GM19467 (cell line): ENCODE data around the gene RRBP1.
"Not testable (repeated sequence)": the region's sequence is repeated elsewhere in the genome, so short reads cannot be mapped to it uniquely, and the experiment has no call there.

Experiments
- ATAC-seq: cut with Tn5 transposase; IDR thresholded peaks from one replicate; pipeline ENCODE4 v1.9.1; 2021; ENCODE audit warnings: mild to moderate bottlenecking, moderate library complexity; ENCODE audit not compliant: unreplicated experiment

RRBP1 gene

GRCh38 chr20:17709361-17710293 lies 27.6 kb upstream of the RRBP1 start:
- no peak for ATAC-seq

- no peak for ATAC-seq
Observed at GRCh38 chr20:17708675-17709360, 26.8 kb upstream of the RRBP1 start.

DNA sequence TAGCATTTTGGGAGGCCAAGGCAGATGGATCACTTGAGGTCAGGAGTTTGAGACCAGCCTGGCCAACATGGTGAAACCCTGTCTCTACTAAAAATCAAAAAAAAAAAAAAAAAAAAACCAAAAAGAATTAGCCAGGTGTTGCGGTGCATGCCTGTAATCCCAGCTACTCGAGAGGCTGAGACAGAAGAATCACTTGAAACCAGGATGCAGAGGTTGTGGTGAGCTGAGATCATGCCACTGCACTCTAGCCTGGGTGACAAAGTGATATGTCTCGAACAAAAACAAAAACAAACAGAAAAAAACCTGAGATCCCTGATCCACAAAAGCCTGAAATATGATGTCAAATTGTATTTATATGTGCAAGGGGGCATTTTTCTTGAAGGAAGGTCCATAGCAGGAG lies 25.9 kb upstream of the RRBP1 start:
- not testable (repeated sequence) for ATAC-seq

GRCh38 chr20:17706632-17707031 lies 24.6 kb upstream of the RRBP1 start:
- ATAC-seq, result no peak

GRCh38 chr20:17705916-17706315 lies 23.9 kb upstream of the RRBP1 start:
- ATAC-seq, result no peak

- ATAC-seq, result no peak
Observed at GRCh38 chr20:17704589-17705317, 22.7 kb upstream of the RRBP1 start.

DNA sequence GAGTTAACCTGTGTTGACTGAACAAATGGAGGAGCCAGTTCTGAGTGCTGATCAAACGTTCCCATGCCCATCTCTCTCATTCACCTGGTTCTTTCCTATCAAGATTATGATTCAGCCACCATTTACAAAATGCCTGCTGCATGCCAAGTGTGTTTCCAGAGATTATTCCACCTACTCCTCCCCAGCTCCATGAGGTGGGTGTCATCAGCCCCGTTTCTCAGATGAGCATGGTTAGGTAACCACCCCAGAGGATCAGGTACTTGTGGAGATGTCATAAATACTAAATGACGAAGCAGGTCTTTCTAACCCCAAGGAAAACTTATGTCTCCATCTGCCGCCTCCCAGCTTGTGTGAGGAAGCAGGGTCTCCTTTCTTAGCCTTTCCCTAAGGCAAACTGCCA lies 19.8 kb upstream of the RRBP1 start:
- ATAC-seq, result no peak

DNA sequence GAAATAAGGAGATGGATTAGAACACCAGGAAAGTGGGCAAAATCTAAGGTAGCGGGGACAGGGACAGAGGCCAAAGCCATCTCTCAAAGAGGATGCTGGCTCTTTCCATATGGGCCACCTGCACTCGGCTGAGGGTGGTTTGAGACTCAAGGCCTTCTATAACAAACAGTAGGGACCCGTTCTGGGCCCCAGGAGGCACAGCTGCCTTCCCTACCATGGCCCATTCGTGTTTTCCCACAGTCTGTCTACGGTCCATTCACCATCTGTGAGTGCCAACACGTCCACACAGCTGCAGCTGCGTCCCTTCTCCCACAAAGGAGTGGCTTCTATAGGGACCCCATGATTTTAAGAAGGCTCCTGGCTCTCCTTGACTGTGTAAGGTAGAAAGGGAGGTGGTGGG lies 18.6 kb upstream of the RRBP1 start:
- no peak for ATAC-seq

DNA sequence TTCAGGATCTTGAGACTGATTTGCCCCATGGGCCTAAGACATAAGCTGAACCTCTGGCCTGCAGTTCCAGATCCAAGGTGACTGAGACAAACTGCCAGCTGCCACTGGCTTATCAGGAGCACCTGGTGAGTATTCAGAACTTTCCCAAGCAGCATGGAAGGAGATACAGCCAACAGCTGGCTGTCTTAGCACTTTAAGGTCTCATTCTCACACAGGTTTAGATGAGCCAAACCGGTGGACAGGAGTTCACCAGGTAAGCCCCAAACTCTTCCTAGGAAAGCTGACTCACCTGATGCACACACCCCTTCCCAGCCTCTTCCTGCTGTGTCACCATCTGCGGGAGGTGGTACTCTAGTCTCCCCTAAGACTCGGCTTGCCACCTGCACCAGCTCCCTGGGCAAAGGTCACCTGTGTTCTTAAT lies 17.9 kb upstream of the RRBP1 start, which contains the start of gene BANF2:
Gene BANF2, plus strand, starts transcription at position 36 of the 421 bp plus-strand sequence. CDS start 25,060 bp downstream, outside the sequence.
- ATAC-seq, result no peak

DNA sequence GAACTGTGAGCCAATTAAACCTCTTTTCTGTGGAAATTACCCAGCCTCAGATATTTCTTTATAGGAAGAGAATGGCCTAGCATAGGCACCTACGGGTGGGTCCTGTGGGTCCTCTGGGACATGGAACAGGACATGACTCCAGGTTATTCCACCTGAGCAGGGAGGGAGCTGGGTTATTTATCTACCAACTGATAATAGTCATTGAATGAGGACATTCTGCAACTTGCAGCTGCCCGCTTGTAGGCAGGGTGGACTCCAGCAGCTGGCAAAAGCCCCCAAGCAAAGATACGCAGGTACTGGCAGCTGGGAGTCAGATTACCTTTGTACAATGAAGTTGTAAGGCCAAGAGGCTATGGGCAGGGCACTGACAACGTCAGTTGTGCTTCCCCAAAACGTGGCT lies 16.3 kb upstream of the RRBP1 start:
- no peak for ATAC-seq

DNA sequence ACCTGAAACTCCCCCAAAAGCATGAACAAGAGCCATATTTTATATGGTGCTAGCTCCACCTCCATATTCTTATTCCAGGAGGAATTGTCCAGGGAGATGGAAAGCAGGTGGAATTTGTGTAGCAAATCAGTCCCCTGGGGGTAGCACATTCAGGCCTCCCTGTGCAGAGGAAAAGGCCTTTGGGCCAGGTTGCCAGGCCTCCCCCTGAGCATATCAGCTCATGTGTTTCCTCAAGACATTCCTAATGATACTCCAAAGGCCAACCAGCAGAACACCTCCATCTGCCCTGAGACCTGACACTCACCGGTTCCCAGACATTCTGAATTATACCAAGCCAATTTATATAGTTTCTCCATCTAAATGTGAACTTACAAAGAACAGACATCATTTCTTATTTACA lies 15.1 kb upstream of the RRBP1 start:
- no peak for ATAC-seq

- no peak for ATAC-seq
Observed at GRCh38 chr20:17696287-17696686, 14.2 kb upstream of the RRBP1 start.

GRCh38 chr20:17694767-17695166 lies 12.7 kb upstream of the RRBP1 start:
- ATAC-seq, result no peak

- no peak for ATAC-seq
Observed at GRCh38 chr20:17693444-17694001, 11.5 kb upstream of the RRBP1 start.

DNA sequence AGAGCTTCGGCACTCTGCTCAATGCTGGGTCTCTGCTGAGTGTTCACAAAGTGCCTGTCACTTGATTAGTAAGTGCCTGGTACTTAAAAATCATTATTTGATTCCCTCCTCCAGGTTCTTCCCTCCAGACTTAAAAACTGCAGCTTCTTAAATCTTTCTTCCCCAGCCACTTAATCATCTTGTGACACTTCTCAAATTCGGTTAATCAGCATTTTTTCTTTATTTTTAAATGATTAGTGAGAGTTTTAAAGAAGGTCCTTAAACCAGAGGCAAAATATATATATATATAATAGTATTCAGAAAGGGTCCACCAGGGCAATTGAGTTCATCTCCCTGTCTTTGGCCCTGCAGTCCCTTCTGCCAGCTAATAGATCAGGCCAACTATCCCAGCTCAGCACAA lies 9.7 kb upstream of the RRBP1 start:
- no peak for ATAC-seq

DNA sequence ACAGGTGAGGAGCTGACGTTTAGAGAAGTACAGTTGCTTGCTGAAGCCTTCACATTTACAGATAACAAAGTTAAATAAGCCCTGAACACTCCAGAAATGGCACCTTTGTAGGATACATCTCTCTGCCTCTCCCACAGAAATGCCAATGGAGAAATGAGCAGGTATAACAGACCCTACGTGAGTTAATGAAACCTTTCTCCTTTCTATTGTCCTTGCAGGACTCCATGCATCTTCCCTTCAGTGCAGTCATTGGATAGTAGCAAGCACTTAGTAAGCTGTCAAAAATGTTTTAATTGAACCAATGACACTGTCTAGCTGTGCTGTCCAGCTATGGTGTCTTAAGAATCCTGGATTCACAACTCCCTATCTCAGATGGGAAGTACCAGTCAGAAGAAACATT lies 8.1 kb upstream of the RRBP1 start:
- ATAC-seq, result no peak

DNA sequence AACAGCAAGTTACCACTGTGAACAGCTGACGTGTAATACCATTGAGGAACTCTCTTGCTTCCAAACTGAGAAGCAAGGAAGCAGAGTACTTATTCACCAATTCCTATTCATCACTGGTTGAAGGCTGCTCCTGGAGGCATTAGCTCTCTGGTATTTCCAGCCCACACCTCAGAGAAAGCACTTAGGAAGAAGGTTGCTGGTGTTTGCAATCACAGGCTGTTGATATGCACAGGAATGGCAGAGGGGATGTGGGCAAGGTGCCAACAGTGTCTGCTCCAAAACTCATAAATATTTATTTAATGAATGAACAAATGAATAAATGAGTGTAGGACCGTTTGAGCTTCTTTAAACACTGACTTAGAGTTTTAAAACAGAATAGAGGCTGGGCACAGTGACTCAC lies 6.9 kb upstream of the RRBP1 start:
- no peak for ATAC-seq

- ATAC-seq, result no peak
Observed at GRCh38 chr20:17687800-17688199, 5.8 kb upstream of the RRBP1 start.

DNA sequence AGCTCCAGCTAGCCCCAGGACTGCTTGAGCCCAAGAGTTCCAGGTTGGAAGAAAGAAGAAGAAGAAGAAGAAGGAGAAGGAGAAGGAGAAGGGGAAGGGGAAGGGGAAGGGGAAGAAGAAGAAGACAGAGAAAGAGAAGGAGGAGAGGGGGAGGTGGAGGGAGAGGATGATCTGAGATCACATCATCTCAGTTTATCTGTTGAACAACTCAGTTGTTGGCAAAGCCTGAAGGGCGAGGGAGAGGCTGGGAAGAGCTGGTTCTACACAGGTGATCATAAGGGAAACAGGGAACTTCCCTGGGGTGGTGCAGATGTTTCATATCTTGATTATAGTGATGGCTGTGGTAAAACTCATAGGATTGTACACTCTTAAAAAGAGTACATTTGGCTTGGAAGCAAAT lies 3.1 kb upstream of the RRBP1 start:
- no peak for ATAC-seq

DNA sequence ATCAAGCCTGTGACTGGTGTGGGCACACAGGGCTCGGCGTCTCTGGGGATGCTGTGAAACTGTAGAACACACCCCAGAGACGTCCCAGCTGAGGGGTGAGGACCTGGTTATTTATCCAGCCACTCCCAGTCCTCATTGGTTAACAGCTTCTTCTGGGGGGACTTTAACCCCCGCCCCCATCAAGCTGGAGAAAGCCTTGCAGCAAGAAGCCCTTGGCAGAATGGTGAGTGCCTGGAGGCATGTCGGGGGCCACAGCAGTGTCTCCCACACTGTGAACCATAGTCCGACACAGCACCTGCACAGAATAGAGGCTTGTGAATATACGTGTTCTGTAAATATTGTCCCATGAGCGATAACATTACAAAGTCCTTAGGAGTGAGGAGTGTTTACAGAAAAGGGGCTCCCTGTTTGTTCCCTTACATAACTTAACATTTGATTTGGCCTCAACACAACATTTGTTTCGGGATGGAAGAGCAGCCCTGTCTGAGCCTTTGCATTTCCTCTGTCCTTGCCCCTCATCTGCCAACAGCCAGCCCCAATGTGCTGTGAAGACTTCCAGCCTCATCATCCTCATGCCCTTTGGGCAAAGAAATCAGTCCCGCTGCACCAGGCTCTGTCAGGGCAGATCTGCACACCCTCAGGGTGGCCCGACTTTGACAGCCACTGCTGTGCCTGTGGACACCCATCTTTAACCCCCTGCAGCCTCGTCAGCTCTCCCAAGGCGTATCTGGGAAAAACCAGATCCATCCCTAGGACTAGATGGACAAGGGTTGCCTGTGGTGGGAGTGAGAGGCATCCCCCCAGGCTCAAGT lies 2.2 kb upstream of the RRBP1 start:
- ATAC-seq, result no peak
